Ectodermal cell (in vitro differentiated cells): ENCODE data around the gene SLC27A3.

ENCODE experiments used
- H3K27ac ChIP-seq: 2 replicates; pipeline ENCODE4 v1.7.0; 2013; ENCODE audit warnings: mild to moderate bottlenecking, low read depth, low read length; ENCODE audit not compliant: insufficient read depth, poor library complexity, severe bottlenecking
- H3K27me3 ChIP-seq: 2 replicates; pipeline ENCODE4 v1.7.0; 2013; ENCODE audit warnings: mild to moderate bottlenecking, low read length; ENCODE audit not compliant: insufficient read depth, control insufficient read depth, poor library complexity, severe bottlenecking
- H3K36me3 ChIP-seq: one replicate; pipeline ENCODE4 v1.7.0; 2013; ENCODE audit warnings: low read length; ENCODE audit not compliant: control insufficient read depth, insufficient read depth
- H3K4me1 ChIP-seq: one replicate; pipeline ENCODE4 v1.7.0; 2013; ENCODE audit warnings: low read length; ENCODE audit not compliant: control insufficient read depth, insufficient read depth
- H3K4me3 ChIP-seq: 2 replicates; pipeline ENCODE4 v1.7.0; 2013; ENCODE audit warnings: low read depth, low read length, control low read depth; ENCODE audit not compliant: insufficient read depth
- H3K9me3 ChIP-seq: 2 replicates; pipeline ENCODE4 v1.7.0; 2013; ENCODE audit warnings: mild to moderate bottlenecking, low read length, moderate library complexity; ENCODE audit not compliant: control insufficient read depth
- WGBS, 2 experiments: methylation state at CpG; one replicate each; pipeline ENCODE4 v1.1.7; 2013; ENCODE audit warnings: missing lambda C conversion rate in 2 of 2; 5-methylcytosine and 5-hydroxymethylcytosine counted together

SLC27A3 gene

DNA sequence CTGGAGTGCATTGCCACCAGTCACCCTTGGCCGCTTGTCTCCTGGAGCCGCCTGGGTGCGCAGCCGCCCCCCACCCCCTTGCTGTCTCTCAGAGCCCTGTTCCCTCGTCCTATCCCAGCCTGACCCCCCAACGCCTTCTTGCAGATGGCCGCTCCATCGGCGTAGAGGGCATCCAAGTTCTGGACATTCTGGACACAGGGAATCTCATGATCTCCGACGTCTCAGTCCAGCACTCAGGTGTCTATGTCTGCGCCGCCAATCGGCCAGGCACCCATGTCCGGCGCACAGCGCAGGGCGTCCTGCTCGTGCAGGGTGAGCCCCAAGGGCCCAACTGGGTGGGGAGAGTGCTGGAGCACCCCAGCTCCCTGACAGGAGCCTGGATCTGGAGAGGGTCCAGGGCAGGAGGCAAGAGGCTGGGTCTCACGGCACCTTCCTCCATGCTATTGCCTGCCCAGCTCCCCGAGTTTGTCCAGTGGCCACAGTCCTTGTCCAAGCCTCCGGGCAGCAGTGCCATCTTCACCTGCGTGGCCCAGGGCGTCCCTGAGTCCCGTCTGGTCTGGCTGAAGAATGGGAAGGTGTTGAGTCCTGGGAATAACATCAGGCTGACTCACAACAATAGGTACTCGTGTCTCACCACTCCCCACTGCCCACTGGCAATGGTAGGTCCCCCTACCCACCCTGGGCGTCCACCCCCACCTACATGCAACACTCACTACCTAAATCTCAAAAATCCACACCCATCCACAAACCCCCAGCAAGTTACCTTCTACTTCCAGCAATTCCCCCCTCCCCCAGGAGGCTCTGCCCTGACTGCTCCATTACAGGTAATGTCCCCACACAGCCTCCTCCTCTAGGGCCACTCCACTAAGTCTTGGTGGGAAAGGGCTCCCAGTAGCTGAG lies 24.6 kb downstream of the SLC27A3 start:
- Histone ChIP-seq H3K4me1 (peaks cover 24% of the 10 kb centered on the region), H3K36me3 (peaks cover 12% of the 10 kb centered on the region)

DNA sequence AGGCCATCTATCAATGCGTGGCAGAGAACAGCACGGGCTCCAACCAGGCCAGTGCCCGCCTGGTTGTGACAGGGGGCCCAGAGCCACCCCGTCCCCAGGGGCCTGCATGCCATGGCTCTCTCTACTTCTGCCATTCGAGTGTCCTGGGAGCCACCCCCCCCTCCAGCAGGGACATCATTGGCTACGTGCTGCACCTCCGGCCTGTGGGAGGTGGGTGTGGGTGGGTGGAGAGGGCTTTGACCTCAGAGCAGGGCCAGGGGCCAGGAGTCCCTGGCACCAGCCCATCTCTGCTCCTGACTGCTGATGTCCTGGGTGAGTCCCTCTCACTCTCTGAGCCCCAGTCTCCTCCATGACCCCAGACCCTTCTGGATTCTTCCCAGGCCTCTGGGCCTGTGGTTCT lies 25.3 kb downstream of the SLC27A3 start:
- no peaks in the 10 kb centered on the region for H3K27me3 ChIP-seq
- H3K36me3 ChIP-seq = peaks cover 12% of the 10 kb centered on the region
- no peak overlapping the region for H3K4me3 ChIP-seq
- 93 to 94% methylated on average over 7 of the region's 7 CpGs for WGBS, 2 experiments
- H3K27ac ChIP-seq = no peak overlapping the region
- peaks cover 18% of the 10 kb centered on the region for H3K4me1 ChIP-seq
- no peaks in the 10 kb centered on the region for H3K9me3 ChIP-seq

More for the DNA sequence above, 24.6 kb downstream of the SLC27A3 start:
- no peak overlapping the region for H3K4me3 ChIP-seq
- H3K27ac ChIP-seq = no peak overlapping the region
- no peaks in the 10 kb centered on the region for H3K9me3 ChIP-seq
- no peaks in the 10 kb centered on the region for H3K27me3 ChIP-seq
- WGBS, 2 experiments = 95 to 96% methylated on average over 27 of the region's 27 CpGs

DNA sequence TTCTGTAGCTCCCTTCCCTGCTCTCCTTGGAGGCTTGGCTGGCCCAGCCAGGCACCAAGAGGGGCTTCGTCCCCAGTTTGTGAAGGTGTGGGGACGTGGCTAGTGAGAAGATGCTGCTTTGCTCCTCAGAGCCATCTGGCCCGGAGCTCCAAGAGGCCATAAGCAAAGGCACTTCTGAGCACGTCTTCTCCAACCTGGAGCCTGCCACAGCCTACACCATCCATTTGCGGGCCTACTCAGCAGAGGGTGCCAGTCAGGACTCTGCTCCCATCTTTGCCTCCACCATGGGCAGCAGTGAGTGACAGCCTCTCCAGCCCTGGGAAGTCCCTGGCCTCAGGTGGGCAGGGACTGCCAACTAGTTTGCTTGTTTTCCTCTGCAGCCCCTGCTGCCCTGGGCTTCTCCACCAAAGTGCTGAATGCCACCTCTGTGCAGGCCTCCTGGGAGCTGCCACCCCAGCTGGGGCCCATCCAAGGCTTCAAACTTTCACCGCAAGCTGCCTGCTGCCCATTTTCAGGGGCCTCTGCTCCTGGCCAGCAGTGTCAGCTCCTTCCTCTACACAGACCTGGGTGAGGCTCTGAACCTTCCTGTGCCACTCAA lies 25.9 kb downstream of the SLC27A3 start:
- H3K27me3 ChIP-seq = no peaks in the 10 kb centered on the region
- no peak overlapping the region for H3K27ac ChIP-seq
- H3K4me1 ChIP-seq = peaks cover 12% of the 10 kb centered on the region
- 95% methylated on average over 6 of the region's 6 CpGs for WGBS, 2 experiments
- H3K36me3 ChIP-seq = peaks cover 12% of the 10 kb centered on the region
- no peak overlapping the region for H3K4me3 ChIP-seq
- no peaks in the 10 kb centered on the region for H3K9me3 ChIP-seq

DNA sequence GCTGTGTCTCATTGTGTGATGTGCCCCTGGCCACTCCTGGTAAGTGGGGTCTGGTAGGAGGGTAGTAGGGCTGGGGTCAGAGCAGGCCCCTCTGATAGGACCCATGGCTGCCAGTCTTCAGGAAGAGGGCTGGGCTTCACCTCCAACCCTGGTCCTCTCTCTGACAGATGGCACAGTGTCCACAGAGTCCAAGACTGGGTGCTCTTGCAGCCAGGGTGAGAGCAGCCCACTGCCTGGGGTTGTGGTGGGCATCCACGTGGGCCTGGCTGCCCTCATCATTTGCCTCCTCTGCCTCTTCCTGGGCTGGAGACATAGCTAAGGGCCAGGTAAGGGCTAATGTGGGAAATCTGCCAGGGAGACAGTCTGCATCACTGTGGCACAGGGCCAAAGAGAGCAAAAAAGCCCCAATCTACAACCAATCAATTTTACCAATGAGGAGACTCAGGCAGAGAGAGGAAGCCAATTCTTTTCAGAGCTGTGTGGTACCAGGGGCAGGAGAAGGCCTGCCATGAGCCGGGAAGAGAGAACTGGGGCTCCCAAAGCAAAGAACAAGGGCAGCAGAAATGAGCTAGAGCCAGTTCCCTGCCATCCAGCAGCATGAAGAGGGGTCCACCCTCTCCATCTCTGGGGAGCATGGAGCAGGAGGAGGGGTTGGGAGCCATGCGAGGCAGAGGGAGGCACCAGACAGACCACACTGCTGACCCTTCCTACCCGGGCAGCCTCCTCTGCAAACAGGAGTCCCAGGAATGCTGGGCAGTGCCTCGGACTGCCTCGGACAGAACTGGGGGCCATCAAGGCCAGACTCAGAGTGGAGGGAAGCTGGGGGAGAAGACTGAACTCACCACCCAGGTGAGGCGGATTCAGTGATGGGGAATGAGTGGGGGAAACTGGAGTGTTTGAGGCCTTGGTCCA lies 26.8 kb downstream of the SLC27A3 start:
- peaks cover 12% of the 10 kb centered on the region for H3K36me3 ChIP-seq
- WGBS, 2 experiments = 94 to 95% methylated on average over 7 of the region's 7 CpGs
- H3K9me3 ChIP-seq = no peaks in the 10 kb centered on the region
- no peaks in the 10 kb centered on the region for H3K27me3 ChIP-seq
- no peak overlapping the region for H3K4me3 ChIP-seq
- H3K4me1 ChIP-seq = peaks cover 4% of the 10 kb centered on the region
- H3K27ac ChIP-seq = no peak overlapping the region

DNA sequence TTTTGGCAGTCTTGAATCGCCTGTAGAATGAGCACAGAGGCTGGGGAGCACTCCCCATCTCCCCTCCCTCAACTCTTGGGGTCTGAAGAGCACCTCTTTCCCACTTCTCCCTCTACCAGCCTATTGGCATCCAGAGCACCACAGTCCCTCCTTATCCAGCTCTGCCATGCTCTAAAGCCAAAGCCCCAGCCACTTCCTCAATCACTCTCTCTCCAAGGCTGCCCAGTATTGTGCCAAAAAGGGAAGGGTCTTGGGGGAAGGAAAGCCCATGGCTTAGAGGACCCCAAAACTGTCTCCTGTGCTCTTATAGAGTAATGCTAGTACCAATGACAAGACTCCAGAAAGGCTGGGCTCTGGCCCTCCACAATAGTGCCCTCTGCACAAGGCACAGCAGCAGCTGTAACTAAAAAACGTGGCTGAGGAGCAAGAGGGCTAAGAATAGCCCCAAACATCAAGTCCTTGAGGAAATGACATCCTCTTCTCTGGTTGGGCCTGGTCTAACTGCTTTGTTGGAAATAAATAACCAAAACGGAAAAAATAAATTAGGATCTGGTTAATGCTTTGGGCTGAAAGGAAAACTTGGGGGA lies 28.4 kb downstream of the SLC27A3 start:
- Histone ChIP-seq H3K4me1 (no peaks in the 10 kb centered on the region), H3K36me3 (peaks cover 18% of the 10 kb centered on the region), H3K27me3 (no peaks in the 10 kb centered on the region), H3K9me3 (no peaks in the 10 kb centered on the region), H3K4me3 (no peak overlapping the region), H3K27ac (no peak overlapping the region)
- WGBS, 2 experiments = 85 to 91% methylated on average over 3 of the region's 3 CpGs

DNA sequence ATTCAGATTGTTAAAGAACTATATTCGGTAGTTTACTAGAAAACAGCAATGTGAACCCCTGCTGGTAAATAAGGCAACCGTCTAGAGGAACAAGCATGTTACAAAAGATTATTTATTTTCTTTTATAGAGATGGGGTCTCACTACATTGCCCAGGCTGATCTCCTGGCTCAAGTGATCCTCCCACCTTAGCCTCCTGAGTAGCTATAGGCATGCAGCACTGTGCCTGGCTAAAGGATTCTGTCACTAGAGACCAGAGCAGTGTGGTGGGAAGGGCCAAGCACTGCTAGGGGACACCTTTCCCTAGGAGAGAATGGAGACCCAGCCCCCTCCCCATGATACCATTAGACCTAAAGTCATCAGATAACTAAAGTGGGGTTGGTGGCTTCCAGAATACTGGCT lies 28.9 kb downstream of the SLC27A3 start:
- WGBS, 2 experiments = 63 to 67% methylated on average over 2 of the region's 2 CpGs
- peaks cover 24% of the 10 kb centered on the region for H3K36me3 ChIP-seq
- no peak overlapping the region for H3K27ac ChIP-seq
- H3K9me3 ChIP-seq = no peaks in the 10 kb centered on the region
- H3K27me3 ChIP-seq = no peaks in the 10 kb centered on the region
- no peaks in the 10 kb centered on the region for H3K4me1 ChIP-seq
- H3K4me3 ChIP-seq = no peak overlapping the region

DNA sequence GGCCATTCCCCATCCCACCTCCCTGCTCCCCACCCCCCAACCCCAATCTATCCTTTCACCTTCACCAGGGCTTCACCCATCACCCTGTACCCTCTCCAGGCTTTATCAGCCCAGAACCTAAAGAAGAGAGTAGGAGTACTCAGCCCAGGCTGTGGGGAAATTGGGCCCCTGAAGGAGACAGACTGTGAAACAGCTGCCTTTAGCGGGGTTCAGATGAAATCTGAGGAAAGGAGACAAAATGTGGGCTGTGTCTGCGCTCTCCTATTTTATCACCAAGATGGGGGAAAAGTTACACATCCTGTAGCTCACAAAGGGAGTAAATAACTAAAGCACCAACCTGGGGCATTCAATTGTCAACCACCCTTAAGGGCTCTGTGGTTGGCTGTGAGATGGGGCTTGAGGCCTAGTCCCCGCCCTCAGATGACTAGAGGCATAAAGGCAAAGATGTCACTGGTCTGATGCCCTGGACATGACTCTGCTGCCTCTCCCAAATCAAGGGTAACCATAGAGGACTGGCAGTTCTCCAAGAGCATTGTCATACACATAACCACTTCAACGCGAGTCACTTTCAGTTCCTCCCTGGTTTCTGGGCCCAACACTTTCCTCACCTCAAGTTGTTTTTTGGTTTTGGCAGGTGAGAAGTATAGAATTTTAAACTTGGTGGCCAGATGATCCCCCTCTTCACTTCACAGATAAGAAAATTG lies 30.0 kb downstream of the SLC27A3 start:
- Histone ChIP-seq H3K9me3 (no peaks in the 10 kb centered on the region), H3K4me3 (no peak overlapping the region), H3K36me3 (peaks cover 26% of the 10 kb centered on the region), H3K4me1 (no peaks in the 10 kb centered on the region), H3K27ac (no peak overlapping the region), H3K27me3 (no peaks in the 10 kb centered on the region)
- 92 to 96% methylated on average over 5 of the region's 5 CpGs for WGBS, 2 experiments

DNA sequence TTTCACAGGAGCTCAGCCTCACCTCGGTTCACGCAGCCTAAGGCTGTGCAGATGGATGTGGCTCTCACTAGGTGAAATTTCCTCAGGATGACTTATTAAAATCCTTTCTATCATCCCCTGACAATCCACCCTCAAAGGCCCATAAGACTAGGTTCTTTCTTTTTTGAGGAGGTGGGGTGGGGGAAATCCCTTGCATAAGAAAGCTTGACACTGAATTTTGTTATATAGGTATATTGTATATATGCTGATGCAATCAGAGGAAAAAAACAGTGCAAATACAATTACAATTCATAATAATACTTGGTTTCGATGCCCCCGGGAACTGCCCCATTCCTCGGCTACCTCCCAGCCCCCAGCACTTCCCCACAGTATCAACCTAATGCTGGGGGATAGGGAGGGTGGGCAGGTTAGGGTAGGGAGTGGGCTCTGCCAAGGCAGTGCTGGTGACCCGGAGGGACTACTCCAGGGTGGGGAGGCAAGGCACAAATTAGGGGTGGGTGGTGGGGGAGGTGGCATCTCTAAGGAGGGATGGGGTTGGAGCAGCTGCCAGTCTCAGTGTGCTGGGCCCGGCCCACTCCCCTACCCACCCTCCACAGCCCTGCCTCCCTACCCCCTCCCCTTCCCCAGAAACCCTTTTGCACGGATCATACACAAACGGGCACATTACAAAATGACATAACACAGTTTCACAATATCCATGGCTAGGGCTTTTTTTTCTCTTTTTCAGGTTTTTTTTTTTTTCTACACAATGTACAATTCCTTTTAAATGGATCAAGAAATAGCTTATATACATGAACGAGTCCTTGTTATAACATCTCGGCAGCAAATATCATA lies 30.9 kb downstream of the SLC27A3 start:
- no peak overlapping the region for H3K27ac ChIP-seq
- WGBS, 2 experiments = 94% methylated on average over 8 to 11 of the region's 11 CpGs
- H3K36me3 ChIP-seq = peaks cover 26% of the 10 kb centered on the region

More for the DNA sequence above, 30.9 kb downstream of the SLC27A3 start:
- no peaks in the 10 kb centered on the region for H3K9me3 ChIP-seq
- H3K4me3 ChIP-seq = no peak overlapping the region
- H3K27me3 ChIP-seq = no peaks in the 10 kb centered on the region
- H3K4me1 ChIP-seq = no peaks in the 10 kb centered on the region
